ENCODE data around the gene SLC5A4.

GRCh38 chr22:32185821-32186220 is 69.3 kb downstream of the SLC5A4 start:
- TF ChIP-seq, protein P1, sequence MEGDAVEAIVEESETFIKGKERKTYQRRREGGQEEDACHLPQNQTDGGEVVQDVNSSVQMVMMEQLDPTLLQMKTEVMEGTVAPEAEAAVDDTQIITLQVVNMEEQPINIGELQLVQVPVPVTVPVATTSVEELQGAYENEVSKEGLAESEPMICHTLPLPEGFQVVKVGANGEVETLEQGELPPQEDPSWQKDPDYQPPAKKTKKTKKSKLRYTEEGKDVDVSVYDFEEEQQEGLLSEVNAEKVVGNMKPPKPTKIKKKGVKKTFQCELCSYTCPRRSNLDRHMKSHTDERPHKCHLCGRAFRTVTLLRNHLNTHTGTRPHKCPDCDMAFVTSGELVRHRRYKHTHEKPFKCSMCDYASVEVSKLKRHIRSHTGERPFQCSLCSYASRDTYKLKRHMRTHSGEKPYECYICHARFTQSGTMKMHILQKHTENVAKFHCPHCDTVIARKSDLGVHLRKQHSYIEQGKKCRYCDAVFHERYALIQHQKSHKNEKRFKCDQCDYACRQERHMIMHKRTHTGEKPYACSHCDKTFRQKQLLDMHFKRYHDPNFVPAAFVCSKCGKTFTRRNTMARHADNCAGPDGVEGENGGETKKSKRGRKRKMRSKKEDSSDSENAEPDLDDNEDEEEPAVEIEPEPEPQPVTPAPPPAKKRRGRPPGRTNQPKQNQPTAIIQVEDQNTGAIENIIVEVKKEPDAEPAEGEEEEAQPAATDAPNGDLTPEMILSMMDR (IDR thresholded peaks at IDR 0.05; ENCODE audit: insufficient read depth, low read length, poor library complexity, severe bottlenecking), result no peak
- TF ChIP-seq EZH2phosphoT487 (conservative IDR thresholded peaks at IDR 0.05; ENCODE audit: low read length), result no peak

Measured in SU-DHL-6 (cell line).